Effector CD8-positive, alpha-beta T cell (primary cell): ENCODE data around the gene RAB3IL1.
"Not testable (repeated sequence)": the region's sequence is repeated elsewhere in the genome, so short reads cannot be mapped to it uniquely, and the experiment has no call there.

Experiments
- DNase-seq: peaks from one replicate; lab custom pipeline; 2025; lab: John Stamatoyannopoulos, UW

Gene RAB3IL1

DNA sequence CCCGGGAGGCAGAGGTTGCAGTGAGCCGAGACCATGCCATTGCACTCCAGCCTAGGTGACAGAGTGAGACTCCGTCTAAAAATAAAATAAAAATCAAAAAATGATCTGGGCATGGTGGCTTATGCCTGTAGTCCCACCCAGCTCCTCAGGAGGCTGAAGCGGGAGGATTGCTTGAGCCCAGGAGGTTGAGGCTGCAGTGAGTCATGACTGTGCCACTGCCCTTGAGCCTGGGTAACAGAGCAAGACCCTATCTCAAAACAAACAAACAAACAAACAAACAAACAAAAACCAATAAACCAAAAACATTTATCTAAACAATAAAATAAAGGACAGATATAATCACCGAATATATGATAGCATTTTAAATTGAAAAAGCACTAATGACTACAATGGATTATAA, 36.3 kb upstream of the RAB3IL1 start:
- not testable (repeated sequence) for DNase-seq

DNA sequence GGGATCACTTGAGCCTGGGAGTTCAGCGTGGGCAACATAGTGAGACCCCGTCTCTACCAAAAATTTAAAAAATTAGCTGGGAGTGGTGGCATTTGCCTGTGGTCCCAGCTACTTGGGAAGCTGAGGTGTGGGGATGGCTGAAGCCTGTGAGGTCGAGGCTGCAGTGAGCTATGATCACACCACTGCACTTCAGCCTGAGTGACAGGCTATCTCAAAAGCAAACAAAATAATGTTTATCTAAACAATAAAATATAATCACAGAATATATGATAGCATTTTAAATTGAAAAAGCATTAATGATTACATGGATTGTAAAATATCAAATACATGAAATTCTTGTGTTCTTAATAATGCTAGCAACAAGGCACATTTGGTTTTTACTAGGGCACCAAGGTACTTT, 35.5 kb upstream of the RAB3IL1 start:
- no peak for DNase-seq

DNA sequence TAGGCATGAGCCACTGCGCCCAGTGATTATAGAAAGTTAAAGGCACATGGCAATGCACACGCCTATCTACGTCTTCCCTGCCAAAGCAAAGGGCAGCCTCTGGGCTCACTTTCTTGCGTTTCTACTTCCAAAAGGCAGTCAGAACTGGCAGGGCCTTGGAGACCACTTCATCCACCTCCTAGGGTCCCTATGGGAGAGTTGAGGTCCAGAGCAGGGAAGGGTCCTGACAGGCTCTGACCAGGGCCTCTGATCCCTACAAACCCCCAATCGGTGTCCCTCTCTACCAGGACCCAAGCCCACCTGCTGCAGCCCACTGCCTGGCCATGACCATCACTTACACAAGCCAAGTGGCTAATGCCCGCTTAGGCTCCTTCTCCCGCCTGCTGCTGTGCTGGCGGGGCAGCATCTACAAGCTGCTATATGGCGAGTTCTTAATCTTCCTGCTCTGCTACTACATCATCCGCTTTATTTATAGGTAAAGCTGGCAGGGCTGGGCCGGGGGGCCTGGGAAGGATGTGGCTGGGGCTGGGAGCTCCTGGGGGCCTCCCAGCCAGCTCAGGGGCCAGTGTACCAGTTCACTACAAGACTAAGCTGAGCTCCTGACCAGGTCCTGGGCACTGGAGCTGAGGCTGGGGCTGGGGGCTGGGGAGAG, 34.2 kb upstream of the RAB3IL1 start:
- DNase-seq = no peak

DNA sequence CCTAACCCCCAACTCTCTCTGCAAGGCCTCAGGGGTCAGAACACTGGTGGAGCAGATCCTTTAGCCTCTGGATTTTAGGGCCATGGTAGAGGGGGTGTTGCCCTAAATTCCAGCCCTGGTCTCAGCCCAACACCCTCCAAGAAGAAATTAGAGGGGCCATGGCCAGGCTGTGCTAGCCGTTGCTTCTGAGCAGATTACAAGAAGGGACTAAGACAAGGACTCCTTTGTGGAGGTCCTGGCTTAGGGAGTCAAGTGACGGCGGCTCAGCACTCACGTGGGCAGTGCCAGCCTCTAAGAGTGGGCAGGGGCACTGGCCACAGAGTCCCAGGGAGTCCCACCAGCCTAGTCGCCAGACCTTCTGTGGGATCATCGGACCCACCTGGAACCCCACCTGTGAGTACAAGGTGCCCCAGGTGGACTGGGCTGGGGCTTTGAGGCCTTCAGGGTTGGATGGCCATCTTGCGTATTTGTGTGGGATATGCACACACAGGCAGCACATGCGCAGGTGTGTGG, 32.7 kb upstream of the RAB3IL1 start, which contains the start of gene BEST1:
BEST1 (plus strand) TSS at position 317 of the 513 bp plus-strand sequence. CDS start 1,456 bp downstream, outside the sequence.
- DNase-seq = no peak

DNA sequence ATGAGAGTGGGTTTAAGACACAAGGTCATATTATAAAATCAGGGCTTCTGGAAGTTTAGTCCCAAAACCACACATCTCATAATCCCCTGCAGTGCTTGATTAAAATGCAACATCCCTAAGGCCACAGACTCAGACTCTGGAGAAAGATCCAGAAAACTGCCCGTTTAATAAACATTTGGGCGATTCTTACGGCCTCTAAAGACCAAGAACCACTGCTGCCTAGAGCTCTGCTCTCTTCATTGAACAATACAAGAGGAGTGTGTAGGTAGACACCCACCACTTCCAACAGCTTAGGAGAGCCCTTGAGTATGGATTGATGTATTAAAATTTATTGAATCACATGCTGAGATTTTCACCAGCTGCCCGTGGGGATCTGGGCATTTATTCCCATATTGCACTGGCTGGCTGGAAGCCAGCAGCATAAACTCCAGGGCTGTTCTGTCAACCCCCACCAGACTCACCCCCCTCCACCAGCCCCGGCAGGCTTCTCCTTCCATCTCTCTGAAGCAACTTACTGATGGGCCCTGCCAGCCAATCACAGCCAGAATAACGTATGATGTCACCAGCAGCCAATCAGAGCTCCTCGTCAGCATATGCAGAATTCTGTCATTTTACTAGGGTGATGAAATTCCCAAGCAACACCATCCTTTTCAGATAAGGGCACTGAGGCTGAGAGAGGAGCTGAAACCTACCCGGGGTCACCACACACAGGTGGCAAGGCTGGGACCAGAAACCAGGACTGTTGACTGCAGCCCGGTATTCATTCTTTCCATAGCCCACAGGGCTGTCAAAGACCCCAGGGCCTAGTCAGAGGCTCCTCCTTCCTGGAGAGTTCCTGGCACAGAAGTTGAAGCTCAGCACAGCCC, 32.0 kb upstream of the RAB3IL1 start:
- no peak for DNase-seq

DNA sequence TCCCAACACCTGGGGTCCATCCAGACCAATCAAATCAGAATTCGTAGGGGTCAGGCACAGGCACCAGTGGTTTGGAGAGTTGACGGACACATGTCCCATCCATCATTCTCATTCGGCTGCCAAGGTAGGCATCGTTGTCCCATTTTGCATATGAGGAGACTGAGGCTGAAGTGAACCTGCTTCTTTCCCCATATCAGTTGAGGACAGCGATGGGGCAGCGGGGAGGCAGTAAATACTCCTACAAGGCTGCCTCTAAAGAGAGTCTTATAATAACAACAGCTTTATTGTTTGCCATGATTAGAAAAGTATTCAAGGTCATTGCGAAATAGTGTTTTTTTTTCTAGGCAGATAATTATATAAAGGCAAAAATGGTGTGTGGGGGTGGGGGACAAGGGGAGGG, 31.1 kb upstream of the RAB3IL1 start:
- DNase-seq = no peak

DNA sequence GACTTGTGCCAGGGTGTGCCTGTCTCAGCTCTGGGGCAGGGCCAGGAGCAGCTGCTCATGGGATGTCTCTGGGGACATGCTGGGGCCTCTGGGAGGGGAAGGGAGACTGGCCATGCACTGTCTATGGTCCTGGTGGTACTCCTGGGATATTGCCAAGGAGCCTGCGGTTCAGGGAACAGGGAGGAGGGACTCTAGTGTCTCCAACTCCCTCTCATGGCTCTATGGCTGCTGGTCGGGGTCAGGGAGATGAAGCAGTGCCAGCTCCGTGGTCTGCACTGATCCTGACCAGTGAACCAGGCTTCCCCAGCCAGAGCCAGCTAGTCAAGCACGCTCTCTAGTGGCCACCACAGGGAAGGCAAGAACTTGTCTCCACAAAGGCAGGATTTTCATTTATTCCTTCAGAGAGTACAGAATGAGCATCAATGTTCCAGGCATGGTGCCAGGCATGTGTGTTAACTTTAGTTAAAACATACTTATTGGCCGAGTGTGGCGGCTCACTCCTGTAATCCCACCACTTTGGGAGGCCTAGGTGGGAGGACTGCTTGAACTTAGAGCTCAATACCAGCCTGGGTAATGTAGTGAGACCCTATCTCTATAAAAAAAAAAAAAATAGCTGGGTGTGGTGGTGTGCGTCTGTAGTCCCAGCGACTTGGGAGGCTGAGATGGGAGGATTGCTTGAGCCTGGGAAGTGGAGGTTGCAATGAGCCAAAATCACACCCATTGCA, 30.3 kb upstream of the RAB3IL1 start:
- DNase-seq = peak; percentile 30

DNA sequence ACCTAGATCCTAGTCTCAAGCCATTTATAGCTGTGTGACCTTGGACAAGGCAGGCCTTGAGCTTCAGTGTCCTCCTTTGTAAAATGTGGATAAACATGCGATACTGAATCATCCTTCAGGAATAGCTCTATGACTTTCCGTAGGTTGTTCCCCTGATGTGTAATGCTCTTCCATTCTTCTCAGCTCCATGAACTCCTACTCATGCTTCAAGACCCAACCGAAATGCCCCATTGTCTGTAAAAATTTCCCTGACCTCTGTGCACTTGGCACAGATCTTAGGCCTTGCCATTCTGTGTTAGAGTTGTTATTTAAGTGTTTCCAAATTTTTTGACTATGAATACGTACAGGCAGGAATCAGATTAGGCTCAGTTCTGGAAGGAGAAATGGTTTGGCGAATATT, 29.5 kb upstream of the RAB3IL1 start:
- DNase-seq = no peak

DNA sequence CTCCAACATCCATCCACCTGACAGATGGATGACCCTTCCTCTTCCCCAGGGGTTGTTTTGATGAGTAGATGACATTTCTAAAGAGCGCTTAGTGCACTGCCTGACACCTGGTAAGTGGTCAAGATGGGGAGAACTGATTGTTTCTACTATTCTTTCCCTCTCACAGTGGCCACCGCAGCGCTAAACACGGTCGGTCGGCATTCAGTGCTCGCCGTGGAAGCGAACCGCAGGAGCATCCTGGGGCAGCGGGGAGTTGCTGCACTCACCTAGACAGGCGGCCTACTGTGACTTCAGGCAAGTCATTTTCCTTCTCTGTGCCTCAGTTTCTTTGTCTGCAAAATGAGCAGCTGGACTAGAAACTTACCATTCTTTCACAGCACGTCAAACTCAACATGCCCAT, 27.8 kb upstream of the RAB3IL1 start:
- no peak for DNase-seq

DNA sequence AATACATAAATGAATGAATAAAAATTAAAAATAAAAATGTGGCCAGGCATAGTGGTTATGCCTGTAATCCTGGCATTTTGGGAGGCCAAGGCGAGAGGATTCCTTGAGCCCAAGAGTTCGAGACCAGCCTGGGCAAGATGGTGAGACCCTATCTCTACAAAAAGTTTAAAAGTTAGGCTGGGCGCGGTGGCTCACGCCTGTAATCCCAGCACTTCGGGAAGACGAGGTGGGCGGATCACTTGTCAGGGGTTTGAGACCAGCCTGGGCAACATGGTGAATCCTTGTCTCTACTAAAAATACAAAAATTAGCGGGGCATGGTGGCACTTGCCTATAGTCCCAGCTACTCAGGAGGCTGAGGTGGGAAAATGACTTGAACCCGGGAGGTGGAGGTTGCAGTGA, 23.1 kb upstream of the RAB3IL1 start:
- no peak for DNase-seq

DNA sequence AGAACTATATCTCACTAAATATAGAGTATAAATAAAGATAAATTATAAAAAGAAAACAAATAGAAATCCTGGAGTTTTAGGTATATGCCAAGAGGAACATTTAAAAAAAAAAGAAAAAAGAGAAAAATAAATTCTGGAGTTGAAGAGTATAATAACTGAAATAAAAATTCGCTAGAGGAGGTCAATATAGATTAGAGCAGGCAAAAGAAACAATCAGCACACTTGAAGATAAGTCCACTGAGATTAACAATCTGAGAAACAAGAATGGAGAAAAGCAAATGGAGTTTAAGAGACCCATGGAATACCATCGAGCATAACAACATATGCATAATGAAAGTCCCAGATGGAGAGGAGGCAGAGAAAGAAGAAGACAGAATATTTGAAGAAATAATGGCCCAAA, 18.5 kb upstream of the RAB3IL1 start:
- DNase-seq = no peak

DNA sequence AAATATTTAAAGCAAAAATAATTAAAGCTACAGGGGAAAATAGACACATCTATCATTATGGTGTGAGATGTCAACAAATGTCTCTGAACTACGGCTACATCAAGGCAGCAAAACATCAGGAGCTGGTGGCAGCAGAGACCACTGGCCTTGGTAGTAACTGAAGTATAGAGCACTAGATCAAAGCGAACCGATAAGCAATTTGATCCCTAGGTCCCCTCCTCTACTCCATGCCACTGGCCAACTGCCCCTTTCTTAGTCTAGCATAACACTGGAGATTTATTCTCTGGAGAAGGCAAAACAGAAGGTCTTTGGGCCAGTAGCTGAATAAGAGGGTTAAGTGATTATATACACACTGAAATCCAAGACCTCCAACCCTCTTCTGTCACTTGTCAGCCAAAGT, 13.6 kb upstream of the RAB3IL1 start:
- no peak for DNase-seq

DNA sequence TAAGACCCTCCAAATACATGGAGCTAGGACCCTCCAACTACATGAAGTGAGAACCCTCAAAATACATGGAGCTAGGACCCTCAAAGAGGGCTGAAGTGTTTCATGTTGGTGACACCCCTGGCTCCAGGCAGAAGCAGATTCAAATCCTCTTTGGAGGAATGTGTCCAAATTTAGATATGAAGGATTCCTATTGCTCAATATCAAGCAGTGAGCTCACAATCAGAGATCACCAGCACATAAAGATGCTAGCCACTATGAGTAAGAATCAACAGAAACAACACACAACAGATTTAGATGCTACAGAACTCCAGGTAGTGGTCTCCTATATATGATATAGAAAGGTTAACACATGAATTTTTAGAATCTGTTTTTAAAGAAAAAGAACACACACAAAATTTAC, 11.2 kb upstream of the RAB3IL1 start:
- no peak for DNase-seq

DNA sequence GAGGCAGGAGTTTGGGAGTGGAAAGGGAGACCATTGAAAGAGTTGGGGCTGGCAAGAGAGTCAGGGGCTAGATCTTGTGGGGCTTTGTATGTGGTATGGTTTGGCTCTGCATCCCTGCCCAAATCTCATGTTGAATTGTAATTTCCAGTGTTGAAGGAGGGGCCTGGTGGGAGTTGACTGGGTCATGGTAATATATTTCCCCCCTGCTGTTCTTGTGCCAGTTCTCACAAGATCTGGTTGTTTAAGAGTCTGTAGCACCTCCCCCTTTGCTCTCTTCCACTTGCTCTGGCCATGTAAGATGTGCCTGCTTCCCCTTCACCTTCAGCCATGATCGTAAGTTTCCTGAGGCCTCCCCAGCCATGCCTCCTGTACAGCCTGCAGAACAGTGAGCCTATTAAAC, 10.1 kb upstream of the RAB3IL1 start:
- no peak for DNase-seq

DNA sequence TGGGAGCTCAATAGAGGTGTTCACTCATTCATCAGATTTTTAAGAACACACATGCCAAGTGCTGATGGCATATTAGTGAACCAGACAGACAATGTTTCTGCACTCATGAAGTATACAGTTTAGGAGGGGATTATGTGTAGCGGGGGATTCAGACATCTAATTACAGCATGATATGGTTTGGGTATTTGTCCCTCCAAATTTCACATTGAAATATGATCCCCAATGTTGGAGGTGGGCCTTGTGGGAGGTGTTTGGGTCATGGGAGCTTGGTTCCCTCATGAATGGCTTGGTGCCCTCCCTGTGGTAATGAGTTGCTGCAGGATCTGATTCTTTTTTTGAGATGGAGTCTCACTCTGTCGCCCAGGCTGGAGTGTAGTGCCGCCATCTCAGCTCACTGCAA, 8.9 kb upstream of the RAB3IL1 start:
- no peak for DNase-seq

DNA sequence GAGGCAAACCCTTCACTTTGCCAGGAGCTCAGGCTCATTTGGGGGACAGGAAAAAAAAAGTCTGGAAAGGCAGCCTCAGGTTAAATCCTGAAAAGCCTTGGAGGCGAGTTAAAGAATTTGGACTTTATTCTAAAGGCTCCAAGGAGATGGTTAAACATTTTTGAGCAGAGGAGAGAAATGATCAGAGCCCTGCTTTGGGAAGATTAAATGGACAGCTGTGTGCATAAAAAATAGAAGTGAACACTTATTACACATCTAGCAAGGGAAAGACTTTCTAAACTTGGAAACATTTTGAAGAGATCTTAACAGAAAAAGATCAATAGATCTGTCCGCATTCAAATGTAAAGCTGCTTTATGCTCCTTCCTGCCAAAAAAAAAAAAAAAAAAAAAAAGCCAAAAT, 8.4 kb upstream of the RAB3IL1 start:
- no peak for DNase-seq

DNA sequence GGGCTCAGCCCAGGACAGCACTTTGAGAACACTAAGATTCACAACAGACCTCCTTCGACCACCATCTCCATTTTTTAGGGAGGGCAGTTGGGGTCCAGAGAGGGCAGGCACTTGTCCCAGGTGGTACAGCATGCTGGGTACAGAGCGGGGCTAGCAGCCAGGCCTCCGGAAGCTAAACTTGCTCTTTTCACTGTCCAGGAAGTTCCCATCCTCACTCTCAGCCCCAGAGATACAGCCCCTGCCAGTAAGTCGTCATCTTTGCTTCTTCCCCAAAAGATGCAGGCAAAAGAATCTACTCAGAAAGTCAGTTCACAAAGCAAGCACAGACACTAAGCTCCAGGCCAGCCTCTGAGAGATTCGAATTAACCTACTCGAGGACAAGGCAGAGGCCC, 6.7 kb upstream of the RAB3IL1 start:
- no peak for DNase-seq

DNA sequence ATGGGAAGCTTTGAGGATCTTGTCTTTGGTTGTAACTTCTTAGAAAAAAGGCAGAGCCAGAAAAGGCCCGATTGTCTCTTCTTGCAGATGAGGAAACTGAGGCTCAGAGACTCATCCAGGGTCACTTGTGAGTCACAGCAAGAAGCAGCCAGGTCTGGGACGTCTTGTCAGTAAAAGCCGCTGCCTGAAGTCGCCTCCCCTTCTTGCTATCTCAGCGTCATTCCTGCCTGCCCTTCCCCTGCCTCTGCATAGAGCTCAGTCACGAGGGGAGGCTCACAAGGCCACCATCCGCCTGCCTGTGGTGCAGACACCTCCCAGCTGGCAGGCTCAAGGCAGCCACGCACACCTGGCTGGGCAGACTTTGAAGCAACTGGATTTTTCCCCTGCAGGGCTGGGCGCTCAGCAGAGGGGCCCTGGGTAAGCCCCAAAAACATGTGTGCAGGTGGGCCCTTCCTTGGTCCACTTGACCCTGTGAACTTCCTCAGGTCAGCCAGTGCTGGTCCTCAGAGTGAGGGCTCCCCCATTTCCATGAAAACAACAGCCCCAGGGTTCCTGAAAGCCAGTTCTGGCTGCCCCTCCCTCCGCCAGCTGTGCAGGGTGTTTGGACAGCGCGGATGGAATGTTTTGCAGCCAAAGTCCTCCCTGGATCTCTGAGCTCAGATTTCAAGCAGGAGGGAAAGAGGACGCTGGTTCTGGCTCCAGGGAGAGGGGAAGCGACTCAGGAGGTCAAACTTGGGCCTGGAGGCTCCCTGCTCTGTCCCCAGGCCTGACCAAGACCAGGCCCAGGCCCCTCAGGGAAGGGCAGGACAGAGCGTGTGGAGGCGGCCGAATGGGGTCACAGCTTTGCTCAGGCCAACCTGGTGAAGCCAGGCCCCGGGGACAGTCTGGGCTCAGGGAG, 6.0 kb upstream of the RAB3IL1 start:
- no peak for DNase-seq

DNA sequence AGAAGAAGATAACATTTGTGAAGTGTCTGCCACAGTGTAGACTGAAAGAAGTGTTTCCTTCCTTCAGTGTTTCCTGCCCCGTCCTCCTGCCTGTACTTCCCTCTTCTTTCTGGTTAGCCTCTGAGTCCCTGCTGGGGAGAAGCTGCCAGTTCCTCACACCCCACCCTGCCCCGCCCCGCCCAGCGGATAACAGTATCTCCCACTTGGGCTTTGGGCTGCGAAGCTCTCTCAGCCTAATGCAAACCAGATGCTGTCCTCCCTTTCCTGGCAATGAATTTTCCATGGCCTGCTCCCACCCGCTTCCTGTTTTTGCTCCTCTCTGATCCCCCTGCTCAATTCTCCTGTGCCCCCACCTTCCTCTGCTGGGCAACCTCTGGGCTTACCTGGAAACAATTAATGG, 5.2 kb upstream of the RAB3IL1 start:
- no peak for DNase-seq

DNA sequence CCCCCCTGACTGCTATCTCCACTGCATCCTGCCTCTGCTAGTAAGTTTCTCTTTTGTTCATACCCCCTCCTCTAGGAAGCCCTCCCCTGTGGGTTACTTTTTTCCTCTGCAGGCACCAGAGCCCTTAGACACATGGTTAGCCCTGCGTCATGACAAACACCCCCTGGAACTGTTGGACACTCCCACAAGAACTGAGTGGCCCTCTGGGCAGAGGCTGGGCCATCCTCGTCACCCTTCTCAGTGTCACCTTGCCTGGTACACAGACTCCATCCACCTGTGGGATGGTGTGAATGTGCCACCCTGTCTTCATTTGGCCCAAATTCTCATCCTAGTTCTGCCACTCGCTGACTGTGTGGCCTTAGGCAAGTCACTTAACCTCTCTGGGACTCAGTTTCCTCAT, 4.1 kb upstream of the RAB3IL1 start:
- no peak for DNase-seq
